ENCODE measurements around the gene ENTPD2.
A peak's percentile ranks its signal among the peaks of the same experiment; 100 is the strongest.

Gene ENTPD2
- long read RNA-seq, donor 1, partial matches to known transcripts, result 0 of 1 reads
- long read RNA-seq, donor 1, other reads (novel, unspliced or antisense), result 0 of 1 reads
- long read RNA-seq, donor 2, partial matches to known transcripts, result 0 of 1 reads
- long read RNA-seq, donor 2, other reads (novel, unspliced or antisense), result 0 of 1 reads
- long read RNA-seq, donor 3, partial matches to known transcripts, result 0 of 3 reads
- long read RNA-seq, donor 3, other reads (novel, unspliced or antisense), result 0 of 3 reads
- long read RNA-seq, donor 4, result 0 reads
- long read RNA-seq, donor 5, partial matches to known transcripts, result 0 of 3 reads
- long read RNA-seq, donor 5, other reads (novel, unspliced or antisense), result 0 of 3 reads
- long read RNA-seq, donor 6, partial matches to known transcripts, result 0 of 4 reads
- long read RNA-seq, donor 6, other reads (novel, unspliced or antisense), result 0 of 4 reads
- long read RNA-seq, donor 7, partial matches to known transcripts, result 0 of 2 reads
- long read RNA-seq, donor 7, other reads (novel, unspliced or antisense), result 0 of 2 reads
- long read RNA-seq, donor 8, partial matches to known transcripts, result 0 of 4 reads
- long read RNA-seq, donor 8, other reads (novel, unspliced or antisense), result 0 of 4 reads

- no peak for DNase-seq
Observed at GRCh38 chr9:137053944-137054931, at the start of gene ENTPD2. Gene ENTPD2, minus strand, starts transcription at chr9:137054061. Its CDS starts 64 bp downstream, at chr9:137053997.

- DNase-seq, result no peak
Observed at GRCh38 chr9:137103206-137103999, 49.5 kb upstream of the ENTPD2 start.

- DNase-seq, result no peak
Observed at GRCh38 chr9:137099231-137099630, 45.4 kb upstream of the ENTPD2 start.

GRCh38 chr9:137097761-137098462 lies 44.1 kb upstream of the ENTPD2 start:
- no peak for DNase-seq

DNA sequence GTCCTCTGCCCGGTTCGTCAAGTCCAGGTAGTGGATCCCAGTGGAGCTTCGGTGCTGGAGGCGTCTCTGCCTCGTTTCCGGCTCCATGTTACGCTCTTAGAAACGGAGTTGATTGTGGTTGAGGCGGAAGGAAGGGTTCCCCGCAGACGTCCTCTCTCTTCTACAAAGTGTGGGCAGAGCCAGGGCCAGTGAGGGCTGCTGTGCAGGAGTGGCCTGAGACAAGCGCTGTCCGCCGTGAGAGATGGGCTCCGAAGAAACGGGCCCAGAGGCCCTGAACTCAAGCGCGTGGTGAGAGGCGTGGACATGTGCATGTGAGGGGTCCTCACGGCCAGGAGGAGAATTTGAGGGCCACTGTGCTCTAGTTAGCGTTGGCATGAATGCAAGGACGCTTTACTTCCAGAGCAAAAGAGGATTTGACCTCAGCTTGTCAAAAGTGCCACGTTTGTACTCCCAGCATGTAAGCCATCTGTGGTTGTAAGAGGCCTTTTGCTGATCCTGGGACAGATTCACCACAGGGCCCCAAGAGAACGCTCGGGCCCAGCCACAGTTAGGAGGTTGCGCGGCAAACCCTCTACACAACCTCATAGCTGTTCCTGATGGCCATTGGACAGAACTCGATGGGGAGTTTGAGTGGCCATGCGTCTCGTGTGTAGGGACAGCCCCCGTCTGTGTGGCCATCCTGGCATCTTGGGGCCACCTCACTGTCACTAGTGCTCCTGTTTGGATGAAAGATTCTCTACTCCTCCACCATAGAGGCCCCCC lies 43.1 kb upstream of the ENTPD2 start:
- no peak for DNase-seq

- no peak for DNase-seq
Observed at GRCh38 chr9:137095664-137096517, 42.0 kb upstream of the ENTPD2 start.

GRCh38 chr9:137089232-137089947 lies 35.5 kb upstream of the ENTPD2 start:
- no peak for DNase-seq

DNA sequence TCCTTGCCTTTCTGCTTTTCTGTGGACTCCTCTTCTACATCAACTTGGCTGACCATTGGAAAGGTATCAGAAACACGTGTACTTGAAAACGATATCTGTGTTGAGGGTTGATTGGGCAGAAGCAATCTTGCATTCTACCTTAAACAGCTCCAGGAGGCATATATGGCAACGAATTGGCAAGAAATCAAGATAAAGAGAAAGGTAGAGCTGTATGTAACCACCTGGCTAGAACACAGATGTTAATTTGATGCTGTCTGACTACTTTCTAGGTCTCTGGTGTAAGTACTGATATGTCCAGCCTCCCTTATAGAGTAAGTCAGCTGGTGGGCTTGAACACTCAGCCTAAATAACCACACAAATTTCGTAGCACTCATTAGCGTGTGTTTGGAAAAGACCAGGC lies 34.3 kb upstream of the ENTPD2 start:
- DNase-seq, result no peak

DNA sequence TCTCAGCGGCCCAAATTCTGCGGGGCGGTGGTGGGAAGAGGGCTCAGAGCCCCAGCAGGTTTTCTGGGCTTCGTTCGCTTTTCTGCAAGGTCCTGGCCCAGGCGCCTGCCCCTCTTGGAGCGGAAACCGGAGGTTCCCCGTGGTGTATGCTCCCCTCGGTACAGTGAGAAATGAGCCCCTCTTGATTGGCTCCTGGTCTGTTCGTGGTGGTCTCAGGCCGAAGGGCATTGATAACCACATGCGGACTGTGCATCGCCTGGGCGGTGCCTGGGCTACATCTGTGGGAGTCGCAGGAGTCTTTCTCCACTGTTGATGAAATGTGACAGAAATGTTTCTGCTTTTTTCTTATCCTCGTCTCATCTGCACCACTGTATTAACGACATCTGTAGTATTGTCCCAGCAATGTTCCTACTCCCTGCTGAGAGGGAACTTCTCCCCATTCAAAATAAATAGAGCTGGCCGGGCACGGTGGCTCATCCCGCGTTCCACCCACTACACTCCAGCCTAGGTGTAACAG lies 33.6 kb upstream of the ENTPD2 start:
- DNase-seq, result no peak

DNA sequence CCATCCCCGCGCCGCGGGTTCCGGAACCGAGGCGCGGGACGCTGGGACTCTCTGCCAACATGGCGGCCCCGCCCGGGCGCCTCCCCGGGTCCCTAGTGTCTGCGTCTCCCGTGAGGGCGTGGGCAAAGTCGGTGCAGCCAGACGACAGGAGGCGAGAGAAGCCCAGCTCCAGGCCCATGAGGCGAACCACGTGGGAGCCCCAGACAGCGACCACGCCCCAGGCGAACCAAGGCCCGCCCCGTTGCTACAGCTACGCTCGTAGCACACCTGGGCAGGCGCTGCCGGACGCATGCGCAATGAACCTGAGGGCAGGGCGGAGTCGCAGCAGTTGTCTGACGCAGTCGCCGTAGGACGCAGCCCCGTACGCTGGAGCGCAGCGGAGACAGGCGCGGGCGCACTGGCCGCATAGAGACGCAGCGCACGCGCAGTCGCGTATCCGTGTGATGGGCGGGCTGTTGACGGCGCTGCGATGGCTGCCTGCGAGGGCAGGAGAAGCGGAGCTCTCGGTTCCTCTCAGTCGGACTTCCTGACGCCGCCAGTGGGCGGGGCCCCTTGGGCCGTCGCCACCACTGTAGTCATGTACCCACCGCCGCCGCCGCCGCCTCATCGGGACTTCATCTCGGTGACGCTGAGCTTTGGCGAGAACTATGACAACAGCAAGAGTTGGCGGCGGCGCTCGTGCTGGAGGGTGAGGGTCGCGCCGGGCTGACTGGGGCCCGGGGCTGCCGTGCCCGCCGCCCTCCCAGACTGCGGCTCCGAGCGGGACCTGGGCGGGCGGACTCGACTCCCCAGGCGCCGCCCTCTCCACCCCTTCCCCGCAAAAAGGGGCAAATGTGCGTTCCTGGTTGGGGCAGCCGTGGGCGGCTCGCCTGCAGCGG lies 32.9 kb upstream of the ENTPD2 start, which contains the start of gene MAN1B1:
Gene MAN1B1 (plus strand): TSS at position 455 of the 878 bp plus-strand sequence. CDS start 15 bp downstream, at position 470.
- peak; percentile 95 for DNase-seq

GRCh38 chr9:137085920-137086530 lies 32.2 kb upstream of the ENTPD2 start:
- DNase-seq, result no peak

- DNase-seq, result no peak
Observed at GRCh38 chr9:137084526-137084925, 30.7 kb upstream of the ENTPD2 start.

DNA sequence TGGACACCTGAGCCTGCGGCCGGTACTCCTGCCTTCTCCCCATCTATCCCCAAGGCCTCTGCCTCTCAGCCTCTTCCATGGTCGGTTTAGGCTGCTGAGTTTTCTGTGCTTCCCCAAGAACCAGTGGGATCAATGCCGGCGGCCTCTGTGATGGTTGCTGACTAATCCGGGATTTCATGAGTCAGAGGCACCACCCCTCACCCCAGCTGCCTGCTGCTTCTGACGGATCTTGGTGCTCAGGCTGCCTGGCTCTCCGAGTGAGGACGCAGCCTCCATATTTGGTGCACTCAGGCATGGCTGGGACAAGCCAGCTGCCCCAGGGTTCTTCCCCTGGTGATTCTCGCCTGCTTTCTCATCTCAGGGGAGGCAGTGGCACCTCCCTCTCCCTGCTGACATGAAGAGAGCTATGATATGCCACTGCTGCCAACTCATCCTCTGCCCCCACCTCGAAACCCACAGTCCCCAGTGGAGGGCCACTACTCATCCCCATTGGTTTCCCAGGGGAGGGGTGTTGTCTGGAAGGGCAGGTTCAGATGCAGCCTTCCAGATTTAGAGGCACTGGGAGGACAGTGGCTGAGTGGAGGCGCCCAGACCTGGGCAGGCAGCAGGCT lies 29.6 kb upstream of the ENTPD2 start:
- DNase-seq, result no peak

GRCh38 chr9:137082925-137083290 lies 29.0 kb upstream of the ENTPD2 start:
- DNase-seq, result no peak

DNA sequence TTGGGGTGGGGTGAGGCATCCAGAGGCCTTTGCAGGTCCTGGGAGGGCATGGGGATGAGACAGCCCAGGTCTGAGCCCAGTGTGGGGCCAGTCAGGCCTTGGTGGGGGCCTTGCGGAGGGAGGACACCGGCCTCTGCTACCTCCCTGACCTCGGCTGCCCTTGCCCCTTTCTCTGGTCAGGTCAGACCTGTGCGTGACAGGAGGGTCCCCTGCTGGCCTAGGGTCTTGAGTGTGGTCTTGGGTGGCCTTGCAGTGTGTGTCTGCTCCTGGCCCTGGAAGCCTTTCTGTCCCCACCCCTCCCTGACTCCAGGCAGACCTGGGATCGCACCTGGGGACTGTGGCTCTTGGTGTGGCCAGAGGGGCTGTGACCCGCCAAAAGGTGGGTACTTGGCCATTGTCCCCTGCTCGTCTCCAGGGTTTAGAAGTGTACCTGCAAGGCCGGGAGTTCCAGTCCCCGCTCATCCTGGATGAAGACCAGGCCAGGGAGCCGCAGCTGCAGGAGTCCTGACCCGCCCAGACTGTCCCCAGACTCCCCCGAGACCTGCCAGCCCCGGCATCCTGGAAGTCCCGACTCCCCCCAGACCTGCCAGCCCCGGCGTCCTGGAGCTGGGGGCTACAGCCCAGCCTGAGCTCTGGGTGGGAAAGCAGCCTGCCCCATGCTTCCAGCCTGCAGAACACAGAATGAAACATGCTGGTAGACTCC lies 28.5 kb upstream of the ENTPD2 start:
- no peak for DNase-seq
